HCT116 (cell line): ENCODE measurements around the gene CDH23.

Experiments
- POLR2A ChIP-seq: IDR thresholded peaks from 2 replicates; pipeline ENCODE4 v1.7.0; 2011; ENCODE audit warnings: borderline replicate concordance; ENCODE audit not compliant: insufficient read depth, insufficient read length; ENCODE audit errors: extremely low read depth
- REST ChIP-seq: IDR thresholded peaks from 2 replicates; pipeline ENCODE4 v1.6.1; 2012; ENCODE audit warnings: low read depth

DNA sequence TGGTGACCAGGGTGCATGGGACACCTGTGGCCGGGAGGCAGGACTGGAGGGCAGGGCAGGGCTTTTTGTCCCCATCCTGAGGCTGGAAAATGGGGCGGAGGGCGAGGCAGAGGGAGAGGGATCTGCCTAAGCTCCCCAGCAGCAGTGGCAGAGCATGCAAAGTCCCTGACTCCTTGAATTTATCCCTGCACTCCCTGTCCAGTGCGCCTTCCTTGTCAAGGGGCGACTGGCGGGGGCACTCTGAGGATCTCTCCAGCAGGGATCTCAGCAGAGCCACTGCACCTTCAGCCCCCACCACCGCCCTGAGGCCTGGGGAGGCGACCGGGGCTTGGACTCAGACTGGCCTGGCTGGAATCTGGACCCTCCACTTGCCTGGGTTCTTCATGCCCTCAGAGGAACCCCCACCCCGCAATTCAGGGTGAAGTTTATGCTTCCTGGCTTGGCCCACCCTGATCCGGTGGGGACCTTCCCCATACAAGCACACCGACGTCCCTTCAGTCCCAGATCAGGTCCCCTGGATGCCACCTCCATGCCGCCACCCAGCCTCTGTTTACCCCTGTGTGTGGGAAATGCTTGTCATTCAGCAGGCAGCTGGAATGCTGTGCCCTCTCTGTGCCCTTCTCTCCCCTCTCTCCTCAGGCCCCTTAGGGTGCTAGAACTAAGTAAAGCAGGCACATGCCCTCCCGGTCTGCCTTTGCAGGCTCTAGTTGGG lies 46.3 kb downstream of the CDH23 start:
- TF ChIP-seq REST (no peak), POLR2A (no peak)
